Panc1 (cell line): ENCODE measurements around the gene CARMIL1. TPM values are rescaled to one million over a fixed set of nuclear protein-coding genes. Genes with fewer than 3 reads are reported as not detected.

Experiments
- ATAC-seq: fragments of 200-7000 bp; cut with Tn5 transposase; 2 replicates; pipeline ENCODE4 v1.9.1; 2020; ENCODE audit warnings: mild to moderate bottlenecking, moderate library complexity
- BruUV-seq: library from RNA; stranded (reverse); fragments of 400-500 nt; replicated peaks from 2 replicates; lab custom pipeline; 2021; lab: Mats Ljungman, UMichigan
- CTCF ChIA-PET: fragments of 300-600 bp; sonication (Branson Sonifier 250); formaldehyde crosslinking; loops from one replicate; lab custom pipeline; 2022; ENCODE audit warnings: antibody characterized with exemption; lab: Charles Lee
- POLR2A ChIA-PET: fragments of 300-600 bp; sonication (Branson Sonifier 250); formaldehyde crosslinking; loops from one replicate; lab custom pipeline; 2022; ENCODE audit warnings: antibody characterized with exemption; lab: Charles Lee
- DNase-seq: peaks from one replicate; pipeline ENCODE4 v3.0.0-alpha.2; 2010; ENCODE audit warnings: low read depth, low spot score
- H3K27ac ChIP-seq: 2 replicates; pipeline ENCODE4 v1.5.1; 2011; ENCODE audit warnings: mild to moderate bottlenecking, low read length, inconsistent platforms
- H3K27me3 ChIP-seq: fragments of 200-500 bp; sonication (Bioruptor generic); 2 replicates; pipeline ENCODE4 v1.6.0; 2014; ENCODE audit warnings: low read length, inconsistent platforms; ENCODE audit not compliant: control insufficient read depth, insufficient read depth
- H3K36me3 ChIP-seq: fragments of 200-500 bp; sonication (Bioruptor generic); 2 replicates; pipeline ENCODE4 v1.5.1; 2014; ENCODE audit warnings: inconsistent platforms, mild to moderate bottlenecking, low read length, moderate library complexity; ENCODE audit not compliant: control insufficient read depth, insufficient read depth
- H3K4me1 ChIP-seq: 2 replicates; pipeline ENCODE4 v1.5.1; 2011; ENCODE audit warnings: inconsistent platforms, mild to moderate bottlenecking, low read length, moderate library complexity; ENCODE audit not compliant: control insufficient read depth, insufficient read depth
- H3K4me3 ChIP-seq, 2 experiments: 2 replicates each; pipeline ENCODE4 v1.5.1; 2011 to 2012; ENCODE audit warnings: low read depth in 2 of 2, low read length in 2 of 2, mild to moderate bottlenecking in 2 of 2, inconsistent platforms in 1 of 2, moderate library complexity in 1 of 2
- H3K9me3 ChIP-seq: fragments of 200-500 bp; sonication (Bioruptor generic); 2 replicates; pipeline ENCODE4 v1.5.1; 2014; ENCODE audit warnings: low read depth, mild to moderate bottlenecking, inconsistent platforms, low read length, moderate library complexity; ENCODE audit not compliant: control insufficient read depth, insufficient read depth
- POLR2AphosphoS5 ChIP-seq: IDR thresholded peaks from 2 replicates; pipeline ENCODE4 v1.6.1; 2012; ENCODE audit warnings: mild to moderate bottlenecking, low read depth, low read length, moderate library complexity
- SIN3A ChIP-seq: IDR thresholded peaks from 2 replicates; pipeline ENCODE4 v1.6.1; 2012; ENCODE audit warnings: low read depth, mild to moderate bottlenecking, low read length, moderate library complexity, borderline replicate concordance; ENCODE audit not compliant: insufficient read depth
- TCF7L2 ChIP-seq: IDR thresholded peaks from 2 replicates; pipeline ENCODE4 v1.6.1; 2011; ENCODE audit warnings: mild to moderate bottlenecking, low read depth, low read length, inconsistent platforms
- in situ Hi-C: cut with HindIII; loops from 2 replicates; pipeline ENCODE4 v1.10.0; 2016; ENCODE audit warnings: low sequenced_read_pairs, low pct_unique_long_range_greater_than_20kb
- intact Hi-C: fragments of 100-400 bp; cut with micrococcal nuclease; formaldehyde crosslinking; loops from one replicate; pipeline ENCODE4 v1.10.0; 2022; ENCODE audit not compliant: unreplicated experiment
- total RNA-seq: library from RNA; stranded (reverse); gene quantifications from one replicate; pipeline ENCODE4 v1.2.1, GENCODE V29; 2021; ENCODE audit not compliant: unreplicated experiment
- TF ChIP-seq, protein P1 (sequence below): fragments of 450-650 bp; IDR thresholded peaks from 2 replicates; pipeline ENCODE4 v1.5.1; 2017; ENCODE audit warnings: mild to moderate bottlenecking
- TF ChIP-seq, protein P2 (sequence below), 2 experiments: IDR thresholded peaks; 2 replicates each; pipeline ENCODE4 v1.6.1; 2011 to 2012; ENCODE audit warnings: low read depth in 2 of 2, control low read depth in 1 of 2, low read length in 1 of 2, mild to moderate bottlenecking in 1 of 2, moderate library complexity in 1 of 2; ENCODE audit not compliant: insufficient read depth in 1 of 2

The CARMIL1 gene
- total RNA-seq, 1 experiment from 2014 or later = 4.0 TPM

DNA sequence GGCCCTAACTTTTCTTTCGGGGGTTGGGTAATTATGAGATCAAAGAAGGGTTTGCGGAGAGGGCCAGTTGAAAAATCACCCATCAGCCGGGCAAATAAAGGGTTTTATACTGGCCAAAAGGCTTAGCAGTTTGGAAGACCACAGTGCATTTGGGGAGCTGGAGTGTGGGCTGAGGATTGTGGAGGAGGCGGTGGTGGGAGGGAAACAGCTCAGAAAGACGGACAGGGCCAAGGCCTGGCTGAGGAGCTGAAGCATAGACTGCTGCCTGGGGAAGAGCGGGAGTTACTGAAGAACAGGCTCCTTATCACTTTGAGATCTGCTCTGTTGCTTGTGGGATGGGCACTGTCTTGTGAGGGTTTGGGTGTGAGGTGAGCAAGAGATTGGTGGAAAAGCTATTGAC, 144.2 kb downstream of the CARMIL1 start:
- in situ Hi-C loops = no loop called here
- H3K27me3 ChIP-seq = no peaks in the 10 kb centered on the region
- TF ChIP-seq, protein P1, sequence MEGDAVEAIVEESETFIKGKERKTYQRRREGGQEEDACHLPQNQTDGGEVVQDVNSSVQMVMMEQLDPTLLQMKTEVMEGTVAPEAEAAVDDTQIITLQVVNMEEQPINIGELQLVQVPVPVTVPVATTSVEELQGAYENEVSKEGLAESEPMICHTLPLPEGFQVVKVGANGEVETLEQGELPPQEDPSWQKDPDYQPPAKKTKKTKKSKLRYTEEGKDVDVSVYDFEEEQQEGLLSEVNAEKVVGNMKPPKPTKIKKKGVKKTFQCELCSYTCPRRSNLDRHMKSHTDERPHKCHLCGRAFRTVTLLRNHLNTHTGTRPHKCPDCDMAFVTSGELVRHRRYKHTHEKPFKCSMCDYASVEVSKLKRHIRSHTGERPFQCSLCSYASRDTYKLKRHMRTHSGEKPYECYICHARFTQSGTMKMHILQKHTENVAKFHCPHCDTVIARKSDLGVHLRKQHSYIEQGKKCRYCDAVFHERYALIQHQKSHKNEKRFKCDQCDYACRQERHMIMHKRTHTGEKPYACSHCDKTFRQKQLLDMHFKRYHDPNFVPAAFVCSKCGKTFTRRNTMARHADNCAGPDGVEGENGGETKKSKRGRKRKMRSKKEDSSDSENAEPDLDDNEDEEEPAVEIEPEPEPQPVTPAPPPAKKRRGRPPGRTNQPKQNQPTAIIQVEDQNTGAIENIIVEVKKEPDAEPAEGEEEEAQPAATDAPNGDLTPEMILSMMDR = no peak
- TF ChIP-seq TCF7L2 = no peak
- TF ChIP-seq POLR2AphosphoS5 = no peak
- H3K4me1 ChIP-seq = no peaks in the 10 kb centered on the region
- H3K4me3 ChIP-seq = no peak overlapping the region
- no peaks in the 10 kb centered on the region for H3K36me3 ChIP-seq
- POLR2A ChIA-PET = no interaction called here
- CTCF ChIA-PET = no interaction called here
- intact Hi-C loops = no loop called here
- DNase-seq = no peak
- no peak overlapping the region for H3K27ac ChIP-seq
- ATAC-seq = no peak
- H3K9me3 ChIP-seq = no peaks in the 10 kb centered on the region
- BruUV-seq = no TSS peak

DNA sequence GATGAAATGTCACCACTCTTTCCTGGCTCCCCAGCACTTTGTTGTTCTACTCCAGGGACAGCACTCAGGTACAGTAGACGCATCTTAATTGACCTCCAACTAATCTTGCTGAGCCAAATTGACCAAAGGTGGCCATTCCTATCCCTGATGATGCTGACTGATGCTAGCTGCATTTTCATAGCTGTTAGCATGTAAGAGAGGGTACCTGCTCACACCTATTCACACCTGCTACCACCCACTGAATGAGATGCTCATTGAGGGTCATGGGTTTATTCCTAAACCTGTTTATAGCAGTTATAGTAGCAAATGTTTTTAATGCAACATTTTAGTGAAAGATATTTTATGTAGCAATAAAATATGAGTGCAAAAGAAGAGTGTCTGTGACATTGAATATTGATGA, 145.1 kb downstream of the CARMIL1 start:
- ATAC-seq (no peak), DNase-seq (no peak)
- H3K4me3 ChIP-seq = no peak overlapping the region
- in situ Hi-C loops (no loop called here), intact Hi-C loops (no loop called here)
- no peaks in the 10 kb centered on the region for H3K4me1 ChIP-seq
- H3K36me3 ChIP-seq = no peaks in the 10 kb centered on the region
- H3K27ac ChIP-seq = no peak overlapping the region
- H3K9me3 ChIP-seq = no peaks in the 10 kb centered on the region
- TF ChIP-seq, protein P2, sequence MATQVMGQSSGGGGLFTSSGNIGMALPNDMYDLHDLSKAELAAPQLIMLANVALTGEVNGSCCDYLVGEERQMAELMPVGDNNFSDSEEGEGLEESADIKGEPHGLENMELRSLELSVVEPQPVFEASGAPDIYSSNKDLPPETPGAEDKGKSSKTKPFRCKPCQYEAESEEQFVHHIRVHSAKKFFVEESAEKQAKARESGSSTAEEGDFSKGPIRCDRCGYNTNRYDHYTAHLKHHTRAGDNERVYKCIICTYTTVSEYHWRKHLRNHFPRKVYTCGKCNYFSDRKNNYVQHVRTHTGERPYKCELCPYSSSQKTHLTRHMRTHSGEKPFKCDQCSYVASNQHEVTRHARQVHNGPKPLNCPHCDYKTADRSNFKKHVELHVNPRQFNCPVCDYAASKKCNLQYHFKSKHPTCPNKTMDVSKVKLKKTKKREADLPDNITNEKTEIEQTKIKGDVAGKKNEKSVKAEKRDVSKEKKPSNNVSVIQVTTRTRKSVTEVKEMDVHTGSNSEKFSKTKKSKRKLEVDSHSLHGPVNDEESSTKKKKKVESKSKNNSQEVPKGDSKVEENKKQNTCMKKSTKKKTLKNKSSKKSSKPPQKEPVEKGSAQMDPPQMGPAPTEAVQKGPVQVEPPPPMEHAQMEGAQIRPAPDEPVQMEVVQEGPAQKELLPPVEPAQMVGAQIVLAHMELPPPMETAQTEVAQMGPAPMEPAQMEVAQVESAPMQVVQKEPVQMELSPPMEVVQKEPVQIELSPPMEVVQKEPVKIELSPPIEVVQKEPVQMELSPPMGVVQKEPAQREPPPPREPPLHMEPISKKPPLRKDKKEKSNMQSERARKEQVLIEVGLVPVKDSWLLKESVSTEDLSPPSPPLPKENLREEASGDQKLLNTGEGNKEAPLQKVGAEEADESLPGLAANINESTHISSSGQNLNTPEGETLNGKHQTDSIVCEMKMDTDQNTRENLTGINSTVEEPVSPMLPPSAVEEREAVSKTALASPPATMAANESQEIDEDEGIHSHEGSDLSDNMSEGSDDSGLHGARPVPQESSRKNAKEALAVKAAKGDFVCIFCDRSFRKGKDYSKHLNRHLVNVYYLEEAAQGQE (IDR thresholded peaks at IDR 0.05; ENCODE audit: insufficient read depth in 1 of 2, low read depth in 2 of 2, low read length in 1 of 2) = no peak
- ChIA-PET POLR2A (no interaction called here), CTCF (no interaction called here)
- no TSS peak for BruUV-seq
- no peaks in the 10 kb centered on the region for H3K27me3 ChIP-seq

DNA sequence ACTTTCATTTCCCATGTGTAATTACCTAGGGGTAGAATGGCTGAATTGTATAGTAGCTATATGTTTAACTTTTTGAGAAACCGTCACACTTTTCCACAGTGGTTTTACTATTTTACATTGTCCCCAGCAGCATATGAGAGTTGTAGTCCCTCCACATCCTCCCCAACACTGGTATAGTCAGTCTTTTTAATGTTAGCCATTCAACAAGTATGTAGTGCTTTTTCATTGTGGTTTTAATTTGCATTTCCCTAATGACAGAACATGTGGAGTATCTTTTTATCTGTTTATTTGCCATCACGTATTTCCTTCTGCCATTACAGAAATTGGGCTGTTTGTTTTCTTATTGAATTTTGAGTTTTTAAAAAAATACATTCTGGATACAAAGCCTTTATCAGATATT, 148.4 kb downstream of the CARMIL1 start:
- no TSS peak for BruUV-seq
- in situ Hi-C loops = no loop called here
- intact Hi-C loops = no loop called here
- no peaks in the 10 kb centered on the region for H3K27me3 ChIP-seq
- DNase-seq (no peak), ATAC-seq (no peak)
- ChIA-PET POLR2A (no interaction called here), CTCF (no interaction called here)
- TF ChIP-seq TCF7L2 = no peak
- no peak for TF ChIP-seq SIN3A
- H3K27ac ChIP-seq = no peak overlapping the region
- no peaks in the 10 kb centered on the region for H3K9me3 ChIP-seq
- no peak overlapping the region for H3K4me3 ChIP-seq
- H3K36me3 ChIP-seq = no peaks in the 10 kb centered on the region
- no peaks in the 10 kb centered on the region for H3K4me1 ChIP-seq
